Activated B cell treated with CpG ODN at 0.5 μM for 24 hours (primary cell): ENCODE results near the gene HSD11B1L. TPM values are rescaled to one million over a fixed set of nuclear protein-coding genes. Genes with fewer than 3 reads are reported as not detected.

Source experiments
- ATAC-seq: fragments of 200-7000 bp; cut with Tn5 transposase; one replicate; pipeline ENCODE4 v1.10.0; 2021; ENCODE audit warnings: low read depth, mild to moderate bottlenecking, moderate library complexity
- CTCF ChIA-PET: fragments of 350-600 bp; sonication (Branson Sonifier 250); formaldehyde crosslinking; loops from one replicate; lab custom pipeline; 2021; ENCODE audit warnings: antibody characterized with exemption; lab: Charles Lee
- POLR2A ChIA-PET: fragments of 350-600 bp; sonication (Branson Sonifier 250); formaldehyde crosslinking; loops from one replicate; lab custom pipeline; 2021; ENCODE audit warnings: antibody characterized with exemption; lab: Charles Lee
- DNase-seq: peaks from one replicate; pipeline ENCODE4 v3.0.0; 2022
- H3K27ac Mint-ChIP-seq: one replicate; pipeline ENCODE4 v1.8.0; 2020; ENCODE audit warnings: mixed read lengths
- H3K27me3 Mint-ChIP-seq: one replicate; pipeline ENCODE4 v1.8.0; 2021; ENCODE audit warnings: mixed read lengths
- H3K36me3 Mint-ChIP-seq: one replicate; pipeline ENCODE4 v1.8.0; 2021; ENCODE audit warnings: low read depth, mixed read lengths
- H3K4me1 Mint-ChIP-seq: one replicate; pipeline ENCODE4 v1.8.0; 2021; ENCODE audit warnings: mixed read lengths
- H3K4me3 Mint-ChIP-seq: one replicate; pipeline ENCODE4 v1.8.0; 2020; ENCODE audit warnings: mild to moderate bottlenecking, mixed read lengths
- H3K9me3 Mint-ChIP-seq: one replicate; pipeline ENCODE4 v1.8.0; 2020; ENCODE audit warnings: mixed read lengths
- intact Hi-C: fragments of 100-400 bp; cut with micrococcal nuclease; formaldehyde crosslinking; loops from one replicate; pipeline ENCODE4 v1.15.1; 2024
- total RNA-seq: library from RNA; stranded (reverse); gene quantifications from 2 replicates; pipeline ENCODE4 v1.2.3, GENCODE V29; 2022
- TF ChIP-seq, protein P1 (sequence below): fragments of 200-600 bp; IDR thresholded peaks from one replicate; pipeline ENCODE4 v1.8.0; 2022; ENCODE audit warnings: antibody characterized with exemption, mild to moderate bottlenecking

The HSD11B1L gene
- total RNA-seq, 1 donor from 2014 or later = 1.5 TPM

GRCh38 chr19:5691822-5692722 is 11.2 kb downstream of the HSD11B1L start:
- Mint-ChIP-seq H3K4me3 (peak overlapping the region; percentile 93), H3K27me3 (no peaks in the 10 kb centered on the region), H3K9me3 (no peaks in the 10 kb centered on the region), H3K36me3 (peaks cover 55% of the 10 kb centered on the region), H3K4me1 (peaks cover 30% of the 10 kb centered on the region), H3K27ac (peak overlapping the region; percentile 63)
- CTCF ChIA-PET = no interaction called here
- POLR2A ChIA-PET = interaction anchor here (0.6 to 6.4 kb wide), 4 partner anchors 12 to 724 kb away, joined by 3 to 102 read pairs (median 4); partner anchors contain the start of genes CATSPERD, KDM4B and LONP1
- ATAC-seq (no peak), DNase-seq (no peak)
- intact Hi-C loops = loop anchor here (2.0 kb wide), 1 partner anchor 137 kb away; no protein-coding TSS in a partner anchor
- TF ChIP-seq, protein P1, sequence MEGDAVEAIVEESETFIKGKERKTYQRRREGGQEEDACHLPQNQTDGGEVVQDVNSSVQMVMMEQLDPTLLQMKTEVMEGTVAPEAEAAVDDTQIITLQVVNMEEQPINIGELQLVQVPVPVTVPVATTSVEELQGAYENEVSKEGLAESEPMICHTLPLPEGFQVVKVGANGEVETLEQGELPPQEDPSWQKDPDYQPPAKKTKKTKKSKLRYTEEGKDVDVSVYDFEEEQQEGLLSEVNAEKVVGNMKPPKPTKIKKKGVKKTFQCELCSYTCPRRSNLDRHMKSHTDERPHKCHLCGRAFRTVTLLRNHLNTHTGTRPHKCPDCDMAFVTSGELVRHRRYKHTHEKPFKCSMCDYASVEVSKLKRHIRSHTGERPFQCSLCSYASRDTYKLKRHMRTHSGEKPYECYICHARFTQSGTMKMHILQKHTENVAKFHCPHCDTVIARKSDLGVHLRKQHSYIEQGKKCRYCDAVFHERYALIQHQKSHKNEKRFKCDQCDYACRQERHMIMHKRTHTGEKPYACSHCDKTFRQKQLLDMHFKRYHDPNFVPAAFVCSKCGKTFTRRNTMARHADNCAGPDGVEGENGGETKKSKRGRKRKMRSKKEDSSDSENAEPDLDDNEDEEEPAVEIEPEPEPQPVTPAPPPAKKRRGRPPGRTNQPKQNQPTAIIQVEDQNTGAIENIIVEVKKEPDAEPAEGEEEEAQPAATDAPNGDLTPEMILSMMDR = no peak

- Mint-ChIP-seq H3K27me3 (no peaks in the 10 kb centered on the region), H3K9me3 (no peaks in the 10 kb centered on the region), H3K4me3 (peak overlapping the region; percentile 93), H3K27ac (peak overlapping the region; percentile 46), H3K4me1 (peaks cover 31% of the 10 kb centered on the region), H3K36me3 (peaks cover 58% of the 10 kb centered on the region)
- TF ChIP-seq, protein P1 = no peak
- no peak for DNase-seq
- intact Hi-C loops = no loop called here
- ChIA-PET POLR2A (no interaction called here), CTCF (no interaction called here)
- no peak for ATAC-seq
Observed at GRCh38 chr19:5692723-5693194, 11.9 kb downstream of the HSD11B1L start.

DNA sequence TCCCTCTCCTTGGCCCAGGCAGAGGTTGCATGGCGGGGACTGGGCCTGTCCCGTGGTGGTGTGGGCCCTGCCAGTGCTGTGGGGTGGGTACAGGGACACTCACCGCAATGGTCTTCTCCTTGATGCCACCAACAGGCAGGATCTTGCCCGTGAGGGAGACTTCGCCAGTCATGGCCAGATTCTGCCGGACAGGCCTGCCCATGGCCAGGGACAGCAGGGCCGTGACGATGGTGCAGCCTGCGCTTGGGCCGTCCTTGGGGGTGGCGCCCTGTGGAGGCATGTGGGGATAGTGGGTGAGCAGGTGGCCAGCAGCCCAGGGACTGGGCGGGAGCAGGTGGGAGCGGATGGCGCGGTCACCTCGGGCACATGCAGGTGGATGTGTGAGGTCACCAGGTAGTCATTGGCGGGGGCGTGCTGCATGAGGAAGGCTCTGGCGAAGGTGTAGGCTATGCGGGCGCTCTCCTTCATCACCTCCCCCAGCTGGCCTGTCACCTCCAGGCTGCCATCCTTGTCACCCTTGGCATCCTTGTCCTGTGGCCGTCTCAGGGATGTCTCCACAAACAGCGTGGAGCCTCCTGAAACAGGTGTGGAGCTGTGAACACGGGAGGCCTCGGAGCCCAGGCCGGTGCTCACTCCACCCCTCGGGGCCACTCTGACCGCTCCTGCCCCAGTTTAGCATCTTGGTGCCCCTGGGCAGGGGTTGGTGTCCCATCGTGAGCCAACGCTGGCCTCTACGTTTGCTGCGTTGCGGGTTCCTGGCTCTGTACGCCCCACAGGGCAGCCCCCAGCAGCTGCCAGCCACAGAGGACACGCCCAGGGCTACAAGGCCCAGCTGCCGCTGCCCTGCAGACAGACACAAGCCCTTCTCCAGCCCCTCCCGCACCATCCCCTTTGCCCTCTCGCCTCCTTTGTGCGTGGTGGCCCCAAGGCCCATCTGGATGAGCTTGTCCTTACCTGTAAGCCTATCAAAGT is 12.7 kb downstream of the HSD11B1L start:
- intact Hi-C loops = no loop called here

GRCh38 chr19:5694167-5694955 is 13.5 kb downstream of the HSD11B1L start:
- Mint-ChIP-seq H3K36me3 (peaks cover 66% of the 10 kb centered on the region), H3K9me3 (no peaks in the 10 kb centered on the region), H3K4me3 (no peak overlapping the region), H3K4me1 (peaks cover 28% of the 10 kb centered on the region), H3K27me3 (no peaks in the 10 kb centered on the region), H3K27ac (no peak overlapping the region)
- TF ChIP-seq, protein P1 = no peak
- intact Hi-C loops = no loop called here
- ChIA-PET CTCF (no interaction called here), POLR2A (no interaction called here)
- DNase-seq (no peak), ATAC-seq (no peak)

More for the DNA sequence above, 12.7 kb downstream of the HSD11B1L start:
- Mint-ChIP-seq H3K36me3 (peaks cover 59% of the 10 kb centered on the region), H3K9me3 (no peaks in the 10 kb centered on the region), H3K27me3 (no peaks in the 10 kb centered on the region), H3K27ac (no peak overlapping the region), H3K4me3 (no peak overlapping the region), H3K4me1 (peaks cover 27% of the 10 kb centered on the region)
- CTCF ChIA-PET = no interaction called here
- TF ChIP-seq, protein P1 = no peak
- DNase-seq (no peak), ATAC-seq (no peak)
- POLR2A ChIA-PET = no interaction called here
